Epithelial cell of proximal tubule (primary cell): ENCODE results near the gene MAP3K13. TPM values are rescaled to one million over a fixed set of nuclear protein-coding genes. Genes with fewer than 3 reads are reported as not detected.
A peak's percentile ranks its signal among the peaks of the same experiment; 100 is the strongest.

Source experiments
- DNase-seq: peaks from one replicate; pipeline ENCODE4 v3.0.0-alpha.2; 2011; ENCODE audit warnings: low read depth
- H3K4me3 ChIP-seq: 2 replicates; pipeline ENCODE4 v1.5.1; 2011; ENCODE audit warnings: low read depth, mild to moderate bottlenecking, low read length
- total RNA-seq: library from RNA; depleted of rRNA; stranded (reverse); fragments of >200 nt; gene quantifications from 2 replicates; pipeline ENCODE4 v1.2.3, GENCODE V29; 2015
- TF ChIP-seq, protein P1 (sequence below): conservative IDR thresholded peaks from 2 replicates; pipeline ENCODE4 v1.5.1; 2012; ENCODE audit warnings: low read depth, mild to moderate bottlenecking, low read length

Gene MAP3K13
- total RNA-seq, 1 donor from 2014 or later = 14.5 TPM

DNA sequence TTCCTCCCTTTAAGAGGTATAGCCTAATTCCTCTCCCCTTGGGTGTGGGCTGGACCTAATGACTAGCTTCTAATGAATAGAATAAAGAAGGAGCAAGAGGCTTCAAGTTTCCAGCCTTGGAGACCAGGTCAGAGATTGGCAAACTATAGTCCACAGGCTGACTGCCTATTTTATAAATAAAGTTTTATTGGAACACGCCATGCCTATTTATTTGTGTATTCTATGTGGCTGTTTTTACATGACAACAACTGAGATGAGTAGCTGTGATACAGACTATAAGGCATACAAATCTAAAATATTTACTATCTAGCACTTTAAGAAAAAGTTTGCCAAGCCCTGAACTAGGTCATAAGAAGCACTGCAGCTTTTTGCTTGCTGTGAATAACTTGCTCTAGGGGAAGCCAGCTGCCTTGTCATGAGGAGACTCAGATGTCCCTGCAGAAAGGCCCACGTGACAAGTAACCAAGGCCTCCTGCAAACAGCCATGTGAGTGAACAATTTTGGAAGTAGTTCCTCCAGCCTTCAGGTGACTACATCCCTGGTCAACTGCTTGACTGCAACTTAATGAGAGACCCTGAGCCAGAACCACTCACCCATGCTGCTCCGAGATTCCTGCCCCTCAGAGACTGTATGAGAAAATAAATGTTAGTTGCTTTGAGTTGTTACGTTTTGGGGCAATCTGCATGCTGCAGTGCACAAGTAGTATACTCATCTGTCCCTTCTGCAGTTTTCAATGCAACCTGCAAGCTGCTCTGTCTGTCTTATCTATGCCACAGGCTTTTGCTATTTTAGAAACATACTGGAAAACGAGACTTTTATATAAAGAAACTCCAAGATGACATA lies 21.1 kb upstream of the MAP3K13 start:
- TF ChIP-seq, protein P1, sequence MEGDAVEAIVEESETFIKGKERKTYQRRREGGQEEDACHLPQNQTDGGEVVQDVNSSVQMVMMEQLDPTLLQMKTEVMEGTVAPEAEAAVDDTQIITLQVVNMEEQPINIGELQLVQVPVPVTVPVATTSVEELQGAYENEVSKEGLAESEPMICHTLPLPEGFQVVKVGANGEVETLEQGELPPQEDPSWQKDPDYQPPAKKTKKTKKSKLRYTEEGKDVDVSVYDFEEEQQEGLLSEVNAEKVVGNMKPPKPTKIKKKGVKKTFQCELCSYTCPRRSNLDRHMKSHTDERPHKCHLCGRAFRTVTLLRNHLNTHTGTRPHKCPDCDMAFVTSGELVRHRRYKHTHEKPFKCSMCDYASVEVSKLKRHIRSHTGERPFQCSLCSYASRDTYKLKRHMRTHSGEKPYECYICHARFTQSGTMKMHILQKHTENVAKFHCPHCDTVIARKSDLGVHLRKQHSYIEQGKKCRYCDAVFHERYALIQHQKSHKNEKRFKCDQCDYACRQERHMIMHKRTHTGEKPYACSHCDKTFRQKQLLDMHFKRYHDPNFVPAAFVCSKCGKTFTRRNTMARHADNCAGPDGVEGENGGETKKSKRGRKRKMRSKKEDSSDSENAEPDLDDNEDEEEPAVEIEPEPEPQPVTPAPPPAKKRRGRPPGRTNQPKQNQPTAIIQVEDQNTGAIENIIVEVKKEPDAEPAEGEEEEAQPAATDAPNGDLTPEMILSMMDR = no peak
- no peak overlapping the region for H3K4me3 ChIP-seq
- peak; percentile 31 for DNase-seq

DNA sequence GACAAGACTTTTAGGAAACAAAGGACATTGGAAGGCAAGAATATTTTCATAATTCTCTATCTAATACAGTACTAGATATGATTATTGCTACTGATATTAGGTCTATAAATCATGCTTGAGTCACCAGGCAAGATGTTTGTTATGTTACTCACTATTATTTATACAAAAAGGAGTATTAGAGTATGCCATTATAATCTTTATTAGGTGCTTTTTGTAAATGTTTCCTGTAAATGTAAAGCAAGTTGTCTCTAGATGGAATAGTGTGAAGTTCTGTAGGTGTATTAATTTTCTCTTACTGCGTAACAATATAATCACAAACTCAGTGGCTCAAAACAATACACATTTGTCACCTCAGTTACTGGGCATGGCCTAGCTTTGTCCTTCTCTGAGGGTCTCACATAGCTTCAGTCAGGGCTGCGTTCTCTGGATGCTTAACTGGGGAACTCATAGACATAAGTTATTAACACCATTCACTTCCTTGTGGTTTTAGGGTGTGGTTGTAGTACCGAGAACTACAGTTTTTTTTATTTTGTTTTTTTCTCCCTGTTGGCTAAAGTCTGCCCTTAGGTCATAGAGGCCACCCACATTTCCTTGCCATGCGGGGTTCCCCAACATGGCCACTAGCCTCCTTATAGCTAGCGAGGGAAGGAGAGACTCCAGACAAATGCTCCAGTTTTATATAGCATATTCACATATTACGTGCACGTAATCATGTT lies 20.3 kb upstream of the MAP3K13 start:
- TF ChIP-seq, protein P1 = no peak
- no peak for DNase-seq
- H3K4me3 ChIP-seq = no peak overlapping the region

DNA sequence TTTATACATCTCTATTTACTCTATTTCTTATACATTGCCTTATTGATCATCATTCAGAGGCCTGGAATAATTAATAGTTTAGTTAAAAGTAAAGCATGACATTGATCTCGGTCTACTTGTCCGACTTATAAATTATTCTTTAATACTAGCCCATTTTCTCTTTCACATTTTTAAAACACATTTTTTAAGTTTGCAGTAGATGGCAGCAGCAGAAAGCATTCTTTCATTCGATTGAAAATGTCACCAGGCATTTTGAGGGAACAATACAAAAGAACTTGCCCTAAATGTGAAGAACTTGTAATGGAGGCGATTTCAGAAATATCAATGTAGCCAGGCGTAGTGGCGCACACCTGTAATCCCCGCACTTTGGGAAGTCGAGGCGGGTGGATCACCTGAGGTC lies 15.5 kb upstream of the MAP3K13 start:
- TF ChIP-seq, protein P1 = no peak
- DNase-seq = no peak
- no peak overlapping the region for H3K4me3 ChIP-seq

DNA sequence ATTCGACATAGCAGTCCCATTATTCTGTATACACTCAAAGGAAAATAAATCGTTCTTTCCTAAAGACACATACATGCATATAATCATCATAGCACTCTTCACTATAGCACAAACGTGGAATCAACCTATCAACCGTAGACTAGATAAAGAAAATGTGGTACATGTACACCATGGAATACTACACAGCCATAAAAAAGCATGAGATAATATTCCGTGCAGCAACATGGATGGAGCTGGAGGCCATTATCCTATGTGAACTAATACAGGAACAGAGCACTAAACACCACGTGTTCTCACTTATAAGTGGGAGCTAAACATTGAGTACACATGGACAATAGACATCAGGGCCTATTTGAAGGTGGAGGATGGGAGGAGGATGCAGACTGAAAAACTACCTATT lies 12.1 kb upstream of the MAP3K13 start:
- no peak overlapping the region for H3K4me3 ChIP-seq
- TF ChIP-seq, protein P1 = no peak
- no peak for DNase-seq

DNA sequence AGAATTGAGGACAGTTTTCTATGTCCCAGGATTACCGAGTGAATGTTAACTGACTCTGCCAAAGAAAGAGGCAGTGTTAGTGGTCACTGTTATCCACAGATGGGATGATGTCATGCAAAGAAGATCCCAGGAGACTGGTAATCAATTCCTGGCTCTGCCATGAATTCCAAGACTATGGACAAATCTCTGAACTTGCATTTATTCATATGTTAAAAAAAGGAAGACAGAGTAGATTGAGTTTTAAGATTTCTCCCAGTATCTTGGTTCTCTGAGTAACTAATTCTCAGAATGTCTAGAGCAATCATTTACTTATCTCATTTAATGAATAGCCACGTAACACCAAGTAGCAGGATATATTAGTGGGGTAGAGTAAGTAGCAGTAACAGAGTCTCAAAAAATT lies 11.5 kb upstream of the MAP3K13 start:
- peak; percentile 87 for DNase-seq
- no peak overlapping the region for H3K4me3 ChIP-seq
- TF ChIP-seq, protein P1 = no peak

DNA sequence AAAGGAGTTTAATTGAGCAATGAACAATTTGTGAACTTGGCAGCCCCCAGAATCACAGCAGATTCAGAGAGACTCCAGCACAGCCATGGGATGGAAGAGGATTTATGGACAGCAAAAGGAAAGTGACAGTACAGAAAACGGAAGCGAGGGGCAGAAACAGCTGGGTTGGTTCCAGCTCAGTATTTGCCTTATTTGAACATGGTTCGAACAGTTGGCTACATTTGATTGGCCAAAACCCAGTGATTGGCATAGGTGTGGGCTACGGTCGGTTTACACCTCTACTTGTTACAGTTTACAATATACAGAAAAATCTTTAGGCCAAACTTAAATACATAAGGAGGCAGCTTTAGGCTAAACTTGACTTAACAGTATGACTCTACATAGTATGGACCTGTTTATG lies 9.7 kb upstream of the MAP3K13 start:
- TF ChIP-seq, protein P1 = no peak
- H3K4me3 ChIP-seq = no peak overlapping the region
- no peak for DNase-seq
